ENCODE measurements around the gene CD93. TPM values are rescaled to one million over a fixed set of nuclear protein-coding genes. Genes with fewer than 3 reads are reported as not detected.

CD93 gene
- total RNA-seq, 1 experiment from 2014 or later = not detected

DNA sequence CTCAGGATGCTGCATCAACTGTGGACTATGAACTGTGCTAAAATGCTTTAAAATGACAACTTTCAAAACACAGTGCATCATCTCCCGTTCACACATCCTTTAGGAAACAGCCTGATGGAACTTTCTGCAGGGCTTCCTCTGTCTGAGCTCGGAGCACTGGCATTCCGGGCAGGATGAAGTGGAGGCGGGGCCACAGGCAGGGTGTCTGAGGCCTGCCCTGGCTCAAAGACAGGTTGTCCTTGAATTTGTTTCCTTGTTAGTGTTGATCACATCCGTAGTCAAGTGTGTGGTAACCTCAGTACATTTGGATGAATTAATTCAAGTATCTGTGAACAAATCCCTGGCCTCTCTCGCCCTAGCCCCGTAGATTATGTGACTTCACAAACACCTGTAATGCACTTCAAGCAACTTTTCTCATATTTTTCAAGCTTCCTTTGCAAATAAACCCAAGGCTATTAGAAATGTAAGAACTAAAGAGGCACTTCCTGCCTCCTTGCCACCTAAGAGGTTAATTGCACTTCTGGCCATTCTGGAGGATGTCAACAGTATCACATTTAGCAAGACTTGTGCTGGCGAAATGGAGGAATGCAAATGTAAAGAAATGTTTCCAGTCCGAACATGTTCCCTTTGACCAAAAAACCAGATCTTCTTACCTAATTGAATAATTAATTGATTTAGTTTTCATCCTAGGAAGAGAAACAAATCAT lies 3.1 kb downstream of the CD93 start:
- ChIA-PET POLR2A (no interaction called here), CTCF (no interaction called here)
- no peaks in the 10 kb centered on the region for H3K36me3 Mint-ChIP-seq (ENCODE audit: insufficient read depth, unreplicated experiment)
- Histone ChIP-seq H3K9me3 (no peaks in the 10 kb centered on the region), H3K4me1 (peaks cover 2% of the 10 kb centered on the region; the same call in 1 of the 2 replicates), H3K27me3 (replicated peaks; ENCODE audit: control insufficient read depth, insufficient read depth, low read length) (no peaks in the 10 kb centered on the region), H3K4me3 (ENCODE audit: low read depth, low read length) (no peak overlapping the region), H3K36me3 (ENCODE audit: control insufficient read depth, insufficient read depth, low read length) (no peaks in the 10 kb centered on the region)
- no peaks in the 10 kb centered on the region for H3K27me3 Mint-ChIP-seq (ENCODE audit: insufficient read depth, unreplicated experiment)
- DNase-seq = no peak
- intact Hi-C loops (cut with micrococcal nuclease; ENCODE audit: unreplicated experiment) = no loop called here
- no peak overlapping the region for H3K4me3 Mint-ChIP-seq (ENCODE audit: unreplicated experiment)
- TF ChIP-seq, protein P1, sequence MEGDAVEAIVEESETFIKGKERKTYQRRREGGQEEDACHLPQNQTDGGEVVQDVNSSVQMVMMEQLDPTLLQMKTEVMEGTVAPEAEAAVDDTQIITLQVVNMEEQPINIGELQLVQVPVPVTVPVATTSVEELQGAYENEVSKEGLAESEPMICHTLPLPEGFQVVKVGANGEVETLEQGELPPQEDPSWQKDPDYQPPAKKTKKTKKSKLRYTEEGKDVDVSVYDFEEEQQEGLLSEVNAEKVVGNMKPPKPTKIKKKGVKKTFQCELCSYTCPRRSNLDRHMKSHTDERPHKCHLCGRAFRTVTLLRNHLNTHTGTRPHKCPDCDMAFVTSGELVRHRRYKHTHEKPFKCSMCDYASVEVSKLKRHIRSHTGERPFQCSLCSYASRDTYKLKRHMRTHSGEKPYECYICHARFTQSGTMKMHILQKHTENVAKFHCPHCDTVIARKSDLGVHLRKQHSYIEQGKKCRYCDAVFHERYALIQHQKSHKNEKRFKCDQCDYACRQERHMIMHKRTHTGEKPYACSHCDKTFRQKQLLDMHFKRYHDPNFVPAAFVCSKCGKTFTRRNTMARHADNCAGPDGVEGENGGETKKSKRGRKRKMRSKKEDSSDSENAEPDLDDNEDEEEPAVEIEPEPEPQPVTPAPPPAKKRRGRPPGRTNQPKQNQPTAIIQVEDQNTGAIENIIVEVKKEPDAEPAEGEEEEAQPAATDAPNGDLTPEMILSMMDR (IDR thresholded peaks at IDR 0.05; ENCODE audit: insufficient read depth in 1 of 2, low read depth in 1 of 2, low read length in 1 of 2, severe bottlenecking in 1 of 2, unreplicated experiment in 1 of 2) = no peak
- H3K4me1 Mint-ChIP-seq (ENCODE audit: low read depth, unreplicated experiment) = peaks cover 6% of the 10 kb centered on the region
- BruUV-seq (replicated peaks) = no TSS peak
- no peaks in the 10 kb centered on the region for H3K9me3 Mint-ChIP-seq (ENCODE audit: unreplicated experiment)
- no peak overlapping the region for H3K27ac Mint-ChIP-seq (ENCODE audit: unreplicated experiment)

DNA sequence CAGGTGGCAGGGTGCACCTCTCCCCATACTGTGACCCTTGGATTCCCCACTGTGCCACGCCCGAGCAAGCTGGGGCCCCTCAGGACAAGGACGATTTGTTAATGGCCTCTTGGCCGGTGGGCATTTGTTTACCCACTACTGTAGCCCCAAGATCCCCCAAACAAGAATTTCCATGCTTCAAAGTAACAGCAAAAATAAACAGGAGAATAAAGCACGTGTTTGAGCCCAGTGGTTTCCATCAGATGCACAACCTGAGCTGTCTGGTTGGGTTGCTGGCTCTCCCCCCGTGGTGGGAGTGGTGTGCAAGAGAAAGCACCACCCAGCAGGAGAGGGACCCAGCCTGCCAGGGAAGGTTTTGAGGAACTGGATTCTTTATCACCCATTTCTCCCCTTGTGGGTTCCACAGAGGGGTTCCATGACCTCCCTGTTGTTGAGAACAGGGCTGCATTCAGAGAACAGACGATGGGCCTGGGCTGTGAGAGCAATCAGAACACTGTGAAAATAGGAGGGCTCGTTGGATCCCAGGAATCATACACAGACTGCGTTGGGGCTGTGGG lies 4.8 kb downstream of the CD93 start:
- TF ChIP-seq, protein P1 (IDR thresholded peaks at IDR 0.05; ENCODE audit: insufficient read depth in 1 of 2, low read depth in 1 of 2, low read length in 1 of 2, severe bottlenecking in 1 of 2, unreplicated experiment in 1 of 2) = no peak
- CTCF ChIA-PET = no interaction called here
- BruUV-seq (replicated peaks) = no TSS peak
- Histone ChIP-seq H3K4me3 (ENCODE audit: low read depth, low read length) (no peak overlapping the region), H3K27me3 (replicated peaks; ENCODE audit: control insufficient read depth, insufficient read depth, low read length) (no peaks in the 10 kb centered on the region), H3K9me3 (no peaks in the 10 kb centered on the region), H3K4me1 (peaks cover 4% of the 10 kb centered on the region; the same call in 1 of the 2 replicates), H3K36me3 (ENCODE audit: control insufficient read depth, insufficient read depth, low read length) (no peaks in the 10 kb centered on the region)
- no peaks in the 10 kb centered on the region for H3K27me3 Mint-ChIP-seq (ENCODE audit: insufficient read depth, unreplicated experiment)
- H3K4me3 Mint-ChIP-seq (ENCODE audit: unreplicated experiment) = no peak overlapping the region
- intact Hi-C loops (cut with micrococcal nuclease; ENCODE audit: unreplicated experiment) = no loop called here
- POLR2A ChIA-PET = no interaction called here
- H3K9me3 Mint-ChIP-seq (ENCODE audit: unreplicated experiment) = no peaks in the 10 kb centered on the region
- H3K4me1 Mint-ChIP-seq (ENCODE audit: low read depth, unreplicated experiment) = peaks cover 6% of the 10 kb centered on the region
- H3K27ac Mint-ChIP-seq (ENCODE audit: unreplicated experiment) = no peak overlapping the region
- no peaks in the 10 kb centered on the region for H3K36me3 Mint-ChIP-seq (ENCODE audit: insufficient read depth, unreplicated experiment)
- DNase-seq = no peak

DNA sequence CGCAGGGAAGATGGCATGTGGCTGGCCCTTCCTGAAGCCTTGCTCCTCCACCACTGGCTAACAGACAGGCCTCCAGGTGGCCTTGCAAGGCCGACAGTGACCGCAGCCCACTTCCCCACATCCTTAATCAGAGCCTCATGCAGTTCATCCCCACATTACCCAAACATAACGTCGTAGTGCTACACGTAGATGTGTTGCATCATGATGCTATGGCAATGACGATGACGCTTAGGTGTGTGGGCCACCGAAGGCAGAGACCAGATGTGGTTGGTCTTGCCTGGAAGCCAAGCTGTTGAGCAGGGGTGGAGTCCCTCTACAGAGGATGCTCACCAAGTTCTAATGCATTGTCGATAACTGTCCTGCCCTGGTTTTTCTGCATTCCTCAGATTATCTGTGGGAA lies 5.6 kb downstream of the CD93 start:
- no peaks in the 10 kb centered on the region for H3K27me3 Mint-ChIP-seq (ENCODE audit: insufficient read depth, unreplicated experiment)
- H3K27ac Mint-ChIP-seq (ENCODE audit: unreplicated experiment) = no peak overlapping the region
- H3K36me3 ChIP-seq (ENCODE audit: control insufficient read depth, insufficient read depth, low read length) = no peaks in the 10 kb centered on the region
- POLR2A ChIA-PET = no interaction called here
- no peaks in the 10 kb centered on the region for H3K9me3 ChIP-seq
- no peaks in the 10 kb centered on the region for H3K9me3 Mint-ChIP-seq (ENCODE audit: unreplicated experiment)
- intact Hi-C loops (cut with micrococcal nuclease; ENCODE audit: unreplicated experiment) = no loop called here
- no peak overlapping the region for H3K4me3 Mint-ChIP-seq (ENCODE audit: unreplicated experiment)
- H3K4me1 ChIP-seq = peaks cover 4% of the 10 kb centered on the region; the same call in 1 of the 2 replicates
- no TSS peak for BruUV-seq (replicated peaks)
- H3K27me3 ChIP-seq (replicated peaks; ENCODE audit: control insufficient read depth, insufficient read depth, low read length) = no peaks in the 10 kb centered on the region
- H3K4me1 Mint-ChIP-seq (ENCODE audit: low read depth, unreplicated experiment) = peaks cover 6% of the 10 kb centered on the region
- H3K4me3 ChIP-seq (ENCODE audit: low read depth, low read length) = no peak overlapping the region
- no peak for DNase-seq
- TF ChIP-seq, protein P1 (IDR thresholded peaks at IDR 0.05; ENCODE audit: insufficient read depth in 1 of 2, low read depth in 1 of 2, low read length in 1 of 2, severe bottlenecking in 1 of 2, unreplicated experiment in 1 of 2) = no peak
- H3K36me3 Mint-ChIP-seq (ENCODE audit: insufficient read depth, unreplicated experiment) = no peaks in the 10 kb centered on the region
- CTCF ChIA-PET = no interaction called here

Measured in Caco-2 (cell line).